Body of pancreas (tissue), 4 donors: ENCODE results near the gene HAX1. TPM values are rescaled to one million over a fixed set of nuclear protein-coding genes. Genes with fewer than 3 reads are reported as not detected.

ENCODE experiments used
- ATAC-seq: fragments of 150-250 bp; one replicate; pipeline ENCODE4 v1.9.1; 2016
- DNase-seq, 4 donors: peaks; one replicate each; pipeline ENCODE4 v3.0.0-alpha.2; 2019
- H3K27ac ChIP-seq, 4 donors: fragments of 200-600 bp; sonication (generic); 1 replicate in 3 of 4; 2 replicates in 1 of 4; pipeline versions ENCODE4 v1.5.1 to v1.6.1; 2016 to 2019; ENCODE audit warnings: mild to moderate bottlenecking in 1 of 4, mixed read lengths in 1 of 4, moderate library complexity in 1 of 4
- H3K27me3 ChIP-seq, 2 donors: fragments of 200-600 bp; sonication (generic); one replicate each; pipeline ENCODE4 v1.6.0; 2016; ENCODE audit warnings: mild to moderate bottlenecking in 1 of 2
- H3K36me3 ChIP-seq, 2 donors: fragments of 200-600 bp; sonication (generic); replicated peaks in 1 of 2; 2 replicates each; pipeline ENCODE4 v1.5.1; 2016; ENCODE audit warnings: low read depth in 2 of 2; ENCODE audit not compliant: insufficient read depth in 1 of 2
- H3K4me1 ChIP-seq: fragments of 200-600 bp; sonication (generic); one replicate; pipeline ENCODE4 v1.6.0; 2016
- H3K4me3 ChIP-seq, 2 donors: fragments of 200-600 bp; sonication (generic); 1 replicate in 1 of 2; 2 replicates in 1 of 2; pipeline ENCODE4 v1.5.1; 2016 to 2019
- H3K9me3 ChIP-seq, 3 donors: fragments of 200-600 bp; sonication (generic); 1 replicate in 2 of 3; 2 replicates in 1 of 3; pipeline ENCODE4 v1.5.1; 2016
- POLR2A ChIP-seq, 3 donors: fragments of 450-650 bp; IDR thresholded peaks; one replicate each; pipeline ENCODE4 v1.6.1; 2016; ENCODE audit warnings: antibody characterized with exemption in 3 of 3, mild to moderate bottlenecking in 2 of 3
- WGBS, 2 donors: methylation state at CpG; one replicate each; pipeline ENCODE4 v1.1.5; 2017; 5-methylcytosine and 5-hydroxymethylcytosine counted together
- intact Hi-C: fragments of 100-400 bp; cut with DNase I; formaldehyde crosslinking; loops from one replicate; pipeline ENCODE4 v1.15.1; 2023
- total RNA-seq, 2 donors: library from RNA; depleted of rRNA; stranded (reverse); fragments of >200 nt; gene quantifications; one replicate each; pipeline ENCODE4 v1.1.0, GENCODE V29; 2016
- TF ChIP-seq, protein P1 (sequence below), 7 experiments: fragments of 450-650 bp in 4 of 7; fragments of 200-600 bp in 3 of 7; sonication (generic) in 3 of 7; IDR thresholded peaks; one replicate each; pipeline ENCODE4 v1.5.1; 2016 to 2019; ENCODE audit warnings: antibody characterized with exemption in 7 of 7

HAX1 gene
- total RNA-seq, 2 donors from 2014 or later = 44.5 to 54.5 TPM

DNA sequence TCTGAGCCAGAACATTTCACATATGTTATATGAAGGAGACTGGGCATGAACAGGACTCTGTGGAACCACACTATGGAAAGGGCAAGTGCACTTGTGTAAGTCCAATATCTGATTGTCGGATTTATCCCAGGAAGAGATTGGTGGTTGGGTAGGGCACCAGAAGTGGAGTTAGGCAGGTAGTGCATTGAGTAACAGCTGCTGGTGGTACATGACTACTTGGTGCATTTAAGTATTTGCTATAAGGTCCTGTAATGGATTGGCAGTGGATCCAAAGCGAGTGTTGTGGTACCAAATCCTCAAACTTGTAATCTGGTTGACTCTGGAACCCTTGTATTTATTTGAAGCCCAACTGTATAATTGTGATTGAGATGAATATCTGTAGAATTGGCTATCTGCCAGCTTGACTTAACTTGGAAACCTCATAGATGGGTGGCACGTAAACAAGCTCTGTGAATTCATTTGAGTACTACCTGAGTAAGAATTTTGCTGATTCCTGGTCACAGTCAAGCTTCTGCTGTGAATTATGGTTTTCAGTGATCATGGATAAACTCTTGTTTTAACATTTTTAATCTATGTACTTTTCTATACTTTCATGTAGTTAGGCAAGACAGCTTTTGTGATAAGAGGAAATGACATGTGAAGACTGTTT lies 30.6 kb upstream of the HAX1 start:
- DNase-seq = no peak
- Histone ChIP-seq H3K36me3 (peaks cover 19 to 48% of the 10 kb centered on the region in 2 donors), H3K9me3 (no peaks in the 10 kb centered on the region), H3K4me3 (no peak overlapping the region), H3K4me1 (no peaks in the 10 kb centered on the region), H3K27ac (no peak overlapping the region), H3K27me3 (no peaks in the 10 kb centered on the region)
- intact Hi-C loops = no loop called here
- ATAC-seq = no peak
- TF ChIP-seq POLR2A (IDR thresholded peaks at IDR 0.05) = no peak
- TF ChIP-seq, protein P1, sequence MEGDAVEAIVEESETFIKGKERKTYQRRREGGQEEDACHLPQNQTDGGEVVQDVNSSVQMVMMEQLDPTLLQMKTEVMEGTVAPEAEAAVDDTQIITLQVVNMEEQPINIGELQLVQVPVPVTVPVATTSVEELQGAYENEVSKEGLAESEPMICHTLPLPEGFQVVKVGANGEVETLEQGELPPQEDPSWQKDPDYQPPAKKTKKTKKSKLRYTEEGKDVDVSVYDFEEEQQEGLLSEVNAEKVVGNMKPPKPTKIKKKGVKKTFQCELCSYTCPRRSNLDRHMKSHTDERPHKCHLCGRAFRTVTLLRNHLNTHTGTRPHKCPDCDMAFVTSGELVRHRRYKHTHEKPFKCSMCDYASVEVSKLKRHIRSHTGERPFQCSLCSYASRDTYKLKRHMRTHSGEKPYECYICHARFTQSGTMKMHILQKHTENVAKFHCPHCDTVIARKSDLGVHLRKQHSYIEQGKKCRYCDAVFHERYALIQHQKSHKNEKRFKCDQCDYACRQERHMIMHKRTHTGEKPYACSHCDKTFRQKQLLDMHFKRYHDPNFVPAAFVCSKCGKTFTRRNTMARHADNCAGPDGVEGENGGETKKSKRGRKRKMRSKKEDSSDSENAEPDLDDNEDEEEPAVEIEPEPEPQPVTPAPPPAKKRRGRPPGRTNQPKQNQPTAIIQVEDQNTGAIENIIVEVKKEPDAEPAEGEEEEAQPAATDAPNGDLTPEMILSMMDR (IDR thresholded peaks at IDR 0.05) = no peak
- WGBS, 2 donors = 73 to 83% methylated on average over 3 of the region's 3 CpGs

DNA sequence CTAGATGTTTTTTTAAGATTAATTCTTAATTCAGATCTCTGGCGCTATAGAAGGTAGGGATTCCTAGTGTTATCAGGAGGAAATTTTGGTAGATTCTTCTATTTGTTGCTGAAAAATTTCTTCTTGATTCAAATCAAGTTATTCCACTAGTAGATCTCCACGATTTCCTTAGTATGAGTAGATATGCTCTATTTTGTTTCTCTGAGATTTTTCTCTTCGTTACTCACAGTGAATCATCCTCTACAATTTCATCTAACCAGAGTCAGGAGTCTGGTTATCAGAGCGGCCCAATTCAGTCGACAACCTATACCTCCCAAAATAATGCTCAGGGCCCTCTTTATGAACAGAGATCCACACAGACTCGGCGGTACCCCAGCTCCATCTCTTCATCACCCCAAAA lies 18.8 kb upstream of the HAX1 start:
- ATAC-seq (no peak), DNase-seq (no peak)
- no peaks in the 10 kb centered on the region for H3K27me3 ChIP-seq
- no peak overlapping the region for H3K4me3 ChIP-seq
- H3K27ac ChIP-seq = no peak overlapping the region
- no peaks in the 10 kb centered on the region for H3K9me3 ChIP-seq
- WGBS, 2 donors = 86 to 89% methylated on average over 7 of the region's 7 CpGs
- no peaks in the 10 kb centered on the region for H3K4me1 ChIP-seq
- intact Hi-C loops = no loop called here
- TF ChIP-seq, protein P1 (IDR thresholded peaks at IDR 0.05) = no peak
- no peak for TF ChIP-seq POLR2A (IDR thresholded peaks at IDR 0.05)
- H3K36me3 ChIP-seq = peaks cover 26 to 71% of the 10 kb centered on the region in 2 donors

DNA sequence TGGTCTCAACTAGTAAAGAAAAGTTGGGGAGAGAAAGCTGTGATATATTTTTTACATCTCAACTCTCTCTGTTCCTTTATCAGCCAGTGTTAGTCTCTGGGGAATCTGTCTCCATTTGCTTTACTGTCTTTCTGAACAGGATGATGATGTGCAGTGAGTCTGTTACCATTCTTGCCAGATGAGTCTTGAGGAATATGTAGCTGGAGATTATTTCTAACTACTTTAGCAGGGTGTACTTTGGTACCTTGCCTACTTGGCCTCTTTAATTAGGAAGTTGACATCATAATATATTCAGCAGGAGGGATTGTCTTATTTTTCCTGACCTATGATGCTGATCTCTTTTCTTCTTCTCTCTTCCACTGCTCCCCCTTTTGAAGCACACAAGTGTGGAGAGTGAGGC lies 15.7 kb upstream of the HAX1 start:
- no peak overlapping the region for H3K27ac ChIP-seq
- no peak for ATAC-seq
- H3K27me3 ChIP-seq = no peaks in the 10 kb centered on the region
- peaks cover 30 to 70% of the 10 kb centered on the region in 2 donors for H3K36me3 ChIP-seq
- TF ChIP-seq POLR2A (IDR thresholded peaks at IDR 0.05) = no peak
- TF ChIP-seq, protein P1 (IDR thresholded peaks at IDR 0.05) = no peak
- no peaks in the 10 kb centered on the region for H3K4me1 ChIP-seq
- intact Hi-C loops = no loop called here
- H3K4me3 ChIP-seq = no peak overlapping the region
- H3K9me3 ChIP-seq = no peaks in the 10 kb centered on the region
- no peak for DNase-seq

DNA sequence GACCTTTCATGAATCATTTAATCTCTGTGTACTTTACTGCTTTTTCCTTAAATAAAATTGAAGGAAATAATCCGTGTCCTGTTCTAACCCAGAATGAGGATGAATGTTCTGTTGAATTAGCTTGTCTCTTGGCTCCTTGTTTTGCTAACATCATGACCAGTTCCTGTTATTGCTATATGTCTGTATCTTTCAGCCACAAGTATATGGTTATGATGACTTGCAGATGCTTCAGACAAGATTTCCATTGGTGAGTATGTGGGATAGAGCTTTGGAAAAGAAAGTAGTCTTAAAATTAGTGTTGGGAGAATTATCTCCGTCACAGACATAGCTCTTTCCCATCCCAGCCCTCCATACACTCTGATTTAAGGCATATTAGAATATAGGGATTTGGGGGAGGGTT lies 13.6 kb upstream of the HAX1 start:
- no peak overlapping the region for H3K4me3 ChIP-seq
- no peaks in the 10 kb centered on the region for H3K4me1 ChIP-seq
- DNase-seq (no peak), ATAC-seq (no peak)
- intact Hi-C loops = no loop called here
- H3K27me3 ChIP-seq = no peaks in the 10 kb centered on the region
- H3K27ac ChIP-seq = no peak overlapping the region
- peaks cover 30 to 67% of the 10 kb centered on the region in 2 donors for H3K36me3 ChIP-seq
- TF ChIP-seq, protein P1 (IDR thresholded peaks at IDR 0.05) = no peak
- TF ChIP-seq POLR2A (IDR thresholded peaks at IDR 0.05) = no peak
- no peaks in the 10 kb centered on the region for H3K9me3 ChIP-seq
- 89 to 91% methylated on average over 2 of the region's 2 CpGs for WGBS, 2 donors

DNA sequence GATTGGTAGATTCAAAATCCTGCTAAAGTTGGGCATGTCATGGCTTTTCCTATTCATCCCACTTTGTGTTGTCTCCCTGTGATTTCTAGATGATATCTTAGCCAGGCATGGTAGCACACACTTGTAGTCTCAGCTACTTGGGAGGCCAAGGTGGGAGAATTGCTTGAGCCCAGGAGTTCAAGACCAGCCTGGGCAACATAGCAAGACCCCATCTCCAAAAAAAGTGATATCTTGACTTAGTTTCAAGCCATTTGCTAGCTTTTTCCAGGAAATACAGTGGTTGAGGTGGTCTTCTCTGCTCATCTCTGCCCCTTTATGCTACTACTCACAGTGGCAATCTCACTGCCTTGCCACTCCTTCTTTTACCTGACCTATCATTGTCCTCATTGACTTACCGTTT lies 12.3 kb upstream of the HAX1 start:
- Histone ChIP-seq H3K36me3 (peaks cover 27 to 58% of the 10 kb centered on the region in 2 donors), H3K27me3 (no peaks in the 10 kb centered on the region), H3K27ac (no peak overlapping the region), H3K4me1 (no peaks in the 10 kb centered on the region), H3K9me3 (no peaks in the 10 kb centered on the region), H3K4me3 (no peak overlapping the region)
- intact Hi-C loops = no loop called here
- ATAC-seq (no peak), DNase-seq (no peak)
- 52 to 65% methylated on average over 1 of the region's 1 CpG for WGBS, 2 donors
- TF ChIP-seq POLR2A (IDR thresholded peaks at IDR 0.05) = no peak
